ENCODE data around the gene GADD45A. TPM values are rescaled to one million over a fixed set of nuclear protein-coding genes. Genes with fewer than 3 reads are reported as not detected.

The GADD45A gene
- total RNA-seq, 1 donor from 2014 or later: 151 TPM

GRCh38 chr1:67715819-67716218, 30.8 kb downstream of the GADD45A start:
- no peak for TF ChIP-seq CTCF (conservative IDR thresholded peaks at IDR 0.05; ENCODE audit: low read depth, low read length)
- no peak for DNase-seq (ENCODE audit: low read depth)
- no peak overlapping the region for H3K4me3 ChIP-seq (ENCODE audit: low read depth, low read length)

GRCh38 chr1:67716800-67717199, 31.8 kb downstream of the GADD45A start:
- H3K4me3 ChIP-seq (ENCODE audit: low read depth, low read length): no peak overlapping the region
- no peak for DNase-seq (ENCODE audit: low read depth)
- TF ChIP-seq CTCF (conservative IDR thresholded peaks at IDR 0.05; ENCODE audit: low read depth, low read length): no peak

GRCh38 chr1:67717876-67718275, 32.9 kb downstream of the GADD45A start:
- TF ChIP-seq CTCF (conservative IDR thresholded peaks at IDR 0.05; ENCODE audit: low read depth, low read length): no peak
- peak; percentile 84 for DNase-seq (ENCODE audit: low read depth)
- no peak overlapping the region for H3K4me3 ChIP-seq (ENCODE audit: low read depth, low read length)

GRCh38 chr1:67719329-67720196, 34.6 kb downstream of the GADD45A start:
- no peak for TF ChIP-seq CTCF (conservative IDR thresholded peaks at IDR 0.05; ENCODE audit: low read depth, low read length)
- no peak for DNase-seq (ENCODE audit: low read depth)
- no peak overlapping the region for H3K4me3 ChIP-seq (ENCODE audit: low read depth, low read length)

- no peak overlapping the region for H3K4me3 ChIP-seq (ENCODE audit: low read depth, low read length)
- DNase-seq (ENCODE audit: low read depth): no peak
- TF ChIP-seq CTCF (conservative IDR thresholded peaks at IDR 0.05; ENCODE audit: low read depth, low read length): no peak
Measured at GRCh38 chr1:67721112-67721511, 36.1 kb downstream of the GADD45A start.

GRCh38 chr1:67721650-67722291, 36.8 kb downstream of the GADD45A start:
- no peak overlapping the region for H3K4me3 ChIP-seq (ENCODE audit: low read depth, low read length)
- no peak for TF ChIP-seq CTCF (conservative IDR thresholded peaks at IDR 0.05; ENCODE audit: low read depth, low read length)
- no peak for DNase-seq (ENCODE audit: low read depth)

Measured in epithelial cell of proximal tubule (primary cell).